Stomach (tissue), 4 donors: ENCODE data around the gene MTMR1.

Source experiments
- CTCF ChIP-seq, 7 experiments: fragments of 450-650 bp in 4 of 7; fragments of 200-600 bp in 3 of 7; sonication (generic) in 3 of 7; IDR thresholded peaks; one replicate each; pipeline ENCODE4 v1.5.1; 2016 to 2019; ENCODE audit warnings: antibody characterized with exemption in 7 of 7, control low read depth in 2 of 7, mild to moderate bottlenecking in 1 of 7
- POLR2A ChIP-seq, 4 donors: fragments of 450-650 bp; IDR thresholded peaks; one replicate each; pipeline ENCODE4 v1.6.1; 2016; ENCODE audit warnings: antibody characterized with exemption in 4 of 4, control low read depth in 2 of 4, mild to moderate bottlenecking in 1 of 4, moderate library complexity in 1 of 4
- POLR2AphosphoS5 ChIP-seq, 3 donors: sonication (generic); formaldehyde crosslinking; IDR thresholded peaks; one replicate each; pipeline ENCODE4 v1.6.1; 2016; ENCODE audit warnings: antibody characterized with exemption in 3 of 3

- TF ChIP-seq POLR2A (IDR thresholded peaks at IDR 0.05) (no peak), CTCF (IDR thresholded peaks at IDR 0.05) (no peak), POLR2AphosphoS5 (IDR thresholded peaks at IDR 0.05) (no peak)
Observed at GRCh38 chrX:150697641-150698040, 4.4 kb downstream of the MTMR1 start.
